Activated naive CD8-positive, alpha-beta T cell treated with anti-CD3 and anti-CD28 coated beads, Interleukin-2, amount 50 U/mL, for 16 hours (primary cell): ENCODE data around the gene GDAP2.
"Not testable (repeated sequence)": the region's sequence is repeated elsewhere in the genome, so short reads cannot be mapped to it uniquely, and the experiment has no call there.

ENCODE experiments used
- DNase-seq: peaks from one replicate; pipeline ENCODE4 v3.0.0-alpha.2; 2020; ENCODE audit warnings: low read depth, low spot score

Gene GDAP2, protein sequence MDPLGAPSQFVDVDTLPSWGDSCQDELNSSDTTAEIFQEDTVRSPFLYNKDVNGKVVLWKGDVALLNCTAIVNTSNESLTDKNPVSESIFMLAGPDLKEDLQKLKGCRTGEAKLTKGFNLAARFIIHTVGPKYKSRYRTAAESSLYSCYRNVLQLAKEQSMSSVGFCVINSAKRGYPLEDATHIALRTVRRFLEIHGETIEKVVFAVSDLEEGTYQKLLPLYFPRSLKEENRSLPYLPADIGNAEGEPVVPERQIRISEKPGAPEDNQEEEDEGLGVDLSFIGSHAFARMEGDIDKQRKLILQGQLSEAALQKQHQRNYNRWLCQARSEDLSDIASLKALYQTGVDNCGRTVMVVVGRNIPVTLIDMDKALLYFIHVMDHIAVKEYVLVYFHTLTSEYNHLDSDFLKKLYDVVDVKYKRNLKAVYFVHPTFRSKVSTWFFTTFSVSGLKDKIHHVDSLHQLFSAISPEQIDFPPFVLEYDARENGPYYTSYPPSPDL

DNA sequence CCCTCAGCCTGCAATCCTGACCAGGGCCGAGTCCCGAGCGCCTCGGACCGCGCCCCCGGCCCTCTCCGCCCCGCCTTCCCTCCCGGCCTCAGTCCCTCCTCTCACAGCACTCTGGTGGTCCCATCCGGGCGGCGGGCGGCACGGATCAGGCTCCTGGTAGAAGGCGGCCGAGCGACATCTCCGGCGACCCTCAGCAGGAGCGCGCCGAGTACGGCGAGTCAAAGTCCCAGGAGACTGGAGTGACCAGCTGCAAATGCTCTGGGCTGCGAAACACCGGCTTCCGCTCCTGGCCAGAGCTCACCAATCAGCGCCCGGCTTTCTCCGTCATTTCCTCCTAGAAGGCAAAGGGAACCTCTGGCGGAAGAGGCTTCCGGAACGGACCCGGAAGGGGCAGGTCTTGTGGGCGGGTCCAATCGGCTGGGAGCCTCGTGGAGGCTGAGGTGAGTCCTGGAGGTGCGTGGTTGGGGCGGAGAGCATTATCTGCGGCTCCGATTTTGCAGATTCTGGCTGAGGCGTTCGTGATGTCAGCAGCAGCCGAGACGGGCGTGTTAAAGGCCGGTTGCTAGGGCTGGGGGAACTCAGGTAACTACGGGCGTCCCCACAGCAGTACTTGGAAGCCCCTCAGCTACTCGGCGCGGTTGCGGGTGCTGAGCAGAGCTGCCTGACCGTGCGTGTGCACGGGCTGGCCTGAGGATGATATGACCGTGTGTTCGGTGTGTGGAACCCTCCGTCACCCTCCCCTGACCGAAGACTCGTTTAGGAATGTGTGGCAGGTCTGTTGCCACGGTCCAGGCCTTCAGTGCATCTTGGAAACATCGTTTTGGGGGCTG is at the start of gene GDAP2, which contains the start of gene WDR3:
TSS of gene GDAP2 (minus strand) at position 279 of the 830 bp plus-strand sequence. CDS start 9,264 bp downstream, outside the sequence.
TSS of gene WDR3 (plus strand) at position 397 of the 830 bp plus-strand sequence. CDS start 3,581 bp downstream, outside the sequence.
- DNase-seq = peak; percentile 92

DNA sequence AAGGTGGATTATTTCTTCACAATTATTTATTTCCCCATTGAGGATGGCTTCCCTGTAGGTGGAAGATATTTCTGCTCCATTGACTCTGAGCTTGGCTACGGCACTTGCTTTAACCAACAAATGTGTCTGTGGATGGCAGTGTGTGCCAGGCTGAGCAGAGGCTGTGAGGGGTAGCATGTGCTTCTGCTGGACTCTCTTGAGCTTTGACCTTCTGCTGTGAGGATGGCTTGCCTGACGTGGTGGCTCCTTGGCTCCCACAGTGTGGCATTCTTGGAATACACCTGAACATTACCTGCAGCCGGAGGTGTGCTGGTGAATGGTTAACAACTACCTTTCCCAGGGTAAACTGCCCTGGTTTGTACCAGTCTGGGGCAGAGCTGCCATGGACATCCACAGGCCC is 47.0 kb upstream of the GDAP2 start:
- DNase-seq = no peak

DNA sequence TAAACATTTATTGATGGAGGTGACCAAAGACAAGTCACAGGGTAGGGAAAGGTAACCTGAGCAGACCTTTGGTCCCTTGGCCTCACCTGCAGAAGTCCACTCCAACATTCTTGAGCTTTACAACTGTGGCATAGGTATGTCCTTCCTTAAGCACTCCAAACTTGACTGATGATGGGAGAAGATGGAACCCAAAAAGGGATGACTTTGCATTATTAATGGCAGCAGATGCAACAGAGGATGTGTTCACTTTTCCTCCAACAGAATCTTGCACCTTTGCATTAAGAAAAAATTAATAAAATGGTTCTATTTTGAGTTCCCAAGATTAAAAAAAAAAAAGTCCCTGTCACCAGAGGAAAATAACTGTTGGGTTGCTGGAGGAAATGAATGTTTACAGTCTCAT is 42.4 kb upstream of the GDAP2 start:
- DNase-seq = no peak

DNA sequence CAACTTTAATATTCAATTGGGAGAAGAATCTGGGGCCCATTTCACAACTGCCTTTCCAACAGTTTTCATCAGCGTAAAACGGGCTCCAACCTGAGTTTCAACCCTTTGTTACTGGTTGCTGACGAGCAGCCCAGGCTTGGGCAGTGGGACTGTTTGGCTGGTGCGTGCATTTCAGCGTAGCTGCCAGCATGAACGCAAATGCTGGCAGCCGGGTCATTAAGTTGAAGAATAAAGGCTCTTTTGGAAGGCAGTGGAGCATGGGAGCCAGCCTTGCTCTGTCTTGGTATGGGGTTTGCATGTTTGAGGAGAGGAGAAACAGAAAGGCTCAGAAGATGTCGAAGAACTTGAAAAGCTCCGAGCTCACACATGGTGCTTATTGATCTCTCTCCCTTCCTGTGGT is 40.8 kb upstream of the GDAP2 start:
- no peak for DNase-seq

DNA sequence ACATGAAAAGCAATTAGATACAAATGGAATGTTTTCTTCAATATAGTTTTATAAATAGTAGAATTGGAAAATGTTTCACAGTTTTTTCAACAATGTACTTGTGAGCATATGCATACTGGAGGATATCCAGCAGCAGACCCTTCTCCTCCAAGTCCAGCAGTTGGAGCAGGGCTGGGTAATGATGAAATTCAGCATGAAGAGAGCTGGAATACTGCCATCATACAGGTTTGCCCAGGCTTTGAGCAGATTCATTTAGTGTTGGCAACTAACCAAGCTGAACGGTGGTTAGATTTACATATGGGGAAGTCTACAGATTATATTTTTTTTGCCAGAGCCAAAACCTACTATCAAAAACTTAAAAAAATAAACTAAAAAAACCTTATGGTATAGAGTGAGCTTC is 38.5 kb upstream of the GDAP2 start:
- no peak for DNase-seq

DNA sequence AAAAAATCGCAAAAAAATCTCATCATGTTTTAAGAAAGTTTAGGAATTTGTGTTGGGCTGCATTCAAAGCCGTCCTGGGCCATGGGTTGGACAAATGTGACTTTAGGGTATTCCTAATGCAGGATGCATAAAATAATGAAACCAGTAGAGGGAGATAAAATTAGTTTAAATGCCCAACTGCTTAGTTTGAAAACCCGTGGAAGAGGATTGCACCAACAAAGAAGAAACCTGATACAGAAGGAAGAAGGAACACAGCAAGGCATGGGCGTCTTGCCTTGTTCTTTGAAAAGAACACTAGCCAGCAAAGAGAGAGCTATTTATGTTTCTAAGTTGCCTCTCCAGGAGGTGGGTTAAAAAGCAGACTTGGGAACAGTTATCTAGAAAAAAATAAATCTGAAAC is 38.1 kb upstream of the GDAP2 start:
- DNase-seq = no peak

DNA sequence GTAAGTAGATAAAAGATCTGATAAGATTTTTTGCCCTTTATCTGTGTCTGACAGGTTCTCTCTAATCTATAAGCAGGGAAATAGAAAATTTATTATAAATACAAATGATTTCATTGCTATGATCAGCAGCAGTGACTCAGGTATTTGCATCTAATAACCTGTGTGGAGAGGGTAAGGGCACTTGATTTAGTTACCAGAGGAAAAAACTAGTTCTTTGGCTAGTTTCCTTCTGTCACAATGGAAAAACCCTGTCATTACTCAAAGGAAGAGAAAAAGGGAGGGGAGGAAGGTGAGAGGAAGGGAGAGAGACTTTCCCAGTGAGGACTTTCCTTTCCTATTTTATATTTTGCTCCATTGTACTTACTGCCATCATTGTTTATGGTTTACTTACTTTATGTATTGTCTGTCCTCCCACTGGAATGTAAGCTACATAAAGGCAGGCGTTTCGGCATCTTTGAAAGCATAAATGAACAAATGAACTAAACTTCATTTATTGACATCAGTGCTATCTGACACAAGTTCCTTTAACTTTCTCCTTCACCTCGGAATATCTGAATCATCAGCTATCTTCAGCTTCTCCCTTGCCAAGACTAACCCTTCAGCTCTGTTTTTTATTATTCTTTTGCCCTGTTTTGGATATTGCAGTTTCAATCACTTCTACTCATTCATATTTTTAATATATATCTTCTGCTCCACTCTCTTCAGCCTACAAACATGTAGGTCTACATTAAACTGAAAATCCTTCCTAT is 35.0 kb upstream of the GDAP2 start:
- DNase-seq = no peak

DNA sequence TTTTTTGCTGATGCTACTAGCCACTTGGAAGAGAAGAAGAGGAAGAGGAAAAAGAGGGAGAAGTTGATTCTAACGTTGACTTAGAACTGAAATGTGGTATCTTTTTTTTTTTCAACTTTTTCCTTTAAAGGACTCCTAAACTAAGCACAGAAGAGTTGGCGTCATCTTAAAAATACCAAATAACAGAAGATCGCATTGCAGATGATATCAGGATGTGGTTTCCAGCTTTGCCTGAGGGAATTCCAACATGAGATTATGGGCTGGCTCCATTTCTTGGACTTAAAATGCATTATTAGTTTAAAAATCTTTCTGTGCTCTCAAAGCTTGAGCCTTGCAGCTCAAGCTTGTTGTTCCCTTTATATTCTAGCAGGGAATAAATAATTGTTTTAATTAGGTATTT is 29.9 kb upstream of the GDAP2 start:
- DNase-seq = no peak

DNA sequence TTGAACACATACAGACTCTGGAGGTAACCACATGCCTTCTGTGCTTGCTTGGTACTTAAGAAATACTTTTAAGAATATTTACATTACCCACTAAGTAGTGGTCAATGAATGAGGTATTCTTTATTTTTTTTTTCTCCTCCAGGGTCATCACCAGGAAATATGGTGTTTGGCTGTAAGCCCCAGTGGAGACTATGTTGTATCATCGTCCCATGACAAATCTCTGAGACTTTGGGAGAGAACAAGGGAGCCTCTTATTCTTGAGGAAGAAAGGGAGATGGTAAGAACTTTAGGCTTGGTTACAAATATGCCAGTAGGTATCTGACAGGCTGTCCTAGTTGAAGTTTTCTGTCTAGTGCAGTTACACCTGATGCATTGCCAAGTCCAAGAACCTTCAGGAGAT is 23.0 kb upstream of the GDAP2 start:
- DNase-seq = no peak

DNA sequence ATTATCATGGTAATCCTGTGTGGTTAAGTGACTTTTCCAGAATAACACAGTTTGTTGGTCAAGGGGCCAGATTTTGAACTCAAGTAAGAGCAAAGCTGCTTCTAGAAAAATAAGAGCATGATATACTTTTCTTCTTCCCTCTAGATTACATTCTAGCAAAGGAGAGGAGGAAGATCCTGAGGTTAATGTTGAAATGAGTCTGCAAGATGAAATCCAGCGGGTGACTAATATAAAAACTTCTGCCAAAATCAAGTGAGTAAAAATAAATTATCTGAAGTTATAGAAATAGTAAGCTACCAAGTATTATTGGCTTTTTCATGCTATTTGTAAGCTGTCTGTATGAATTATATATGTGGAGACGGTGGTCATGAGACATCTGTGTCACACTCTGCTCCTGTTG is 12.9 kb upstream of the GDAP2 start:
- DNase-seq = no peak

DNA sequence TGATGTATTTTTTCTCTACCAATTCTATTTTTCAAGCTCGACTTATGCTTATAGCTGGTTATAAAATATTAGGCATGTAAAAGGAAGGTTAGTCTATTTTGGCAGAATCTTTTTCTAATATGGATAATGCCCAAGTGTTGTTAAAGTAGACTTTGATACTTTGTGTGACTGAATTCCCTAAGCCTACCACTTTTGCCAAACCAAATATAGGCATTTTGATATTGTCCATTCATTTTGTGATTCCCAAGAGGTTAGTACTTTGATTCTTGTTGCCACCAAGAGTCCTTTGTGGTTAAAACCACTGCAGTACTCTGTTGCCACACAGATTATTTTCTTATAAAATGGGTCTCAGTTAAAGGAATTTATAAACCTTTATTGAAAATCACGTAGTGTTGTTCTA is 4.3 kb upstream of the GDAP2 start:
- DNase-seq = no peak

DNA sequence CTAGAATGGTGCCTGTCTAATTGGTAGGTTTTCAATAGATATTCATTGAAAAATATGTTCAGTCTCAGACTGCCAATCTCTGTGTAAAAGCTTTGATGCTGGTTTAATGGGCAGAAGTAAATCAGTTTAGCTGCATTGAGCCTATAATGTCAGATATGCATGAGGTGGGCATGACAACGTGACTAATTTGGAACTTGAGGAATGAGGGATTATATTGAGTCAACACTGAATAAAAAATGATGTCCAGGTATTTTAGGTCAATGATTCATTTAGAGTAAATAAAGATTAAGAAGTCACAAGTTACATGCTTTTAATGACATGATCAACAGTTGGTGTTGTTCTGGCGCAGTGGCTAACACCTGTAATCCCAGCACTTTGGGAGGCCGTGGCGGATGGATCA is 3.2 kb upstream of the GDAP2 start:
- DNase-seq = no peak

DNA sequence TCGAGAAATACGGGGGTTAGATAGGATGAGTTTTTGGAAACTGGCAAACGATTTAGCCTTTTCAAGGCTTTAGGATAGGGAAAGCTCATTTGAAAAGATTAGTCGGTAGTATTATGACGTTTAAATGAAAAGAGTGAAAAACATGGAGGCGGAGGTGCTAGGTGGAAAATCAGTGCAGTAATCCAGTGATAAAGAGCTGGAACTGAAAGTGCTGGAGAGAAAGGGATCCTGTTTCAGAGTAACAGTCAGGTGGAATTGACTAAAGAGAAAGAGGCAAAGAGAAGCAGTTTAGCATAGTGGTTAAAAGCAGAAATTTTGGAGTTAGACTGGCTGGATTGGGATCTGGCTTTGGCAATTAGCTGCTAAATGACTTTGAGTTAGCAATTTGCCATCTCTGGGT is 1.1 kb upstream of the GDAP2 start:
- no peak for DNase-seq

DNA sequence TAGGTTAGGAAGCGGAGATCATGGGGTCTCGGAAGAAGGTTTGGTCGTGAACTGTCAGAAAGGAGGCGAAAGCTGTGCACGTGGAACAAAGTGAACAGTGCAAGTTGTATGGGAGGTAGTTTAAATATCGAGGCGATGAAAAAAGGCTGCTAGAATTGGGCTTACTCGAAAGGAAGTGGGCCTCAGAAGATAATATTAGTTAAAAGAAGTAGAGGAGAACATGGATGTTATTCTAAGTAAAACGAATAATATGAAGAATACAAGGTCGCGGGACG is 689 bp upstream of the GDAP2 start:
- DNase-seq = no peak

DNA sequence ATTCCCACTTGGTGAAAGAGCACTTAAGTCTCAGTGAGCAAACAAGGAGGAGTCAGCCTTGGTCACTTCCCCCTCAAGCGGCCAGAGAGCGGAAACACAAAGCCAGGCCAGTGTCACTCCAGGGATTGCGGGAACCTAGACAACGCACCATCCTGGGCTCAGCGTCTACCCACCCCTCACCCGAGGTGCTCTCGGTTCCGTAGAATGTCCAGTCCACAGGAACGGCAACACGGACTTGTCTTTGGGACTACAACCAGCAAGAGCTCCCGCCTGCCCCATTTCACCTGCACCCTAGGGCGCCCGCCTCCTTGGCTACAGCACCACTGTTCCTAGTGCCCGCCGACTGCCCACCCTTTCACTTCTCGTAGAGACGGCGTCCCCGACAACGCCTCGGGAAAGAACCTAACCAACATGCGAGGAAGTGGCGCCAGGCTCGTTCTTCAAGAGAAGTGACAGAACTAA is 509 bp downstream of the GDAP2 start:
- DNase-seq = peak; percentile 1

DNA sequence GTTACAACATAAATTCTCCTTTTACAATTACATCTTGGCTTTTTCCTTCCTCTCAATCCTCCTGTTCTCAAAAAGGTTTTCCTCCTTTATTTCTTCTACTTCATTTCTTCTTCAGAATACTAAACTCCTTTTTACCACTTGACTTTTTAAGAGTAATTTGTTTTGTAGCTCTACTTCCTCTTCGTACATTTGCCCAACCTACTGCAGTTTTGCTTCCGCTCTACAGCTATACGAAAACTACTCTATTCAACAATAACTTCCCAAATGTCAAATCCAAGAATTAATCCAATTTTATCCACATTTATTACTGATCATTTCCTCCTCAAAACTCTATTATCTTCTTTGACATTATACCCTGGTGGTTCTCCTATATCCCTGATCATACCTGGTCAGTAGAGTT is 3.4 kb downstream of the GDAP2 start:
- no peak for DNase-seq

DNA sequence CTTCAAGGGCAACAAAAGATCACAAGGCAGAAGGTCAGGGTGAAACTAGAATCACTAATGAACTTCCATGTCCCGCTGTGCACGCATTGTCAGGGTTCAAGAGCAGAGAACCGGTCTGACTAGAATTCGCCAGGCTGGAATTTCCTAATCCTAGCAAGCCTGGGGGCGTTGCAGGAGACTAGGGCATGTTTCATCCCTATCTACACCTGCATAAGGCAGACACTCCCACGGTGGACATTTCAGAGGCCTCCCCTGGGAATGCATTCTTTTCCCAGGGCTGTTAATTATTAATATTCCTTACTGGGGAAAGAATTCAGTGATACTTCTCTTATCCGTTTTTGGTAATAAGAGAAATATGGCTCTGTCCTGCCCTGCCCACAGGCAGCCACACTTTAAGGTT is 6.7 kb downstream of the GDAP2 start:
- not testable (repeated sequence) for DNase-seq

DNA sequence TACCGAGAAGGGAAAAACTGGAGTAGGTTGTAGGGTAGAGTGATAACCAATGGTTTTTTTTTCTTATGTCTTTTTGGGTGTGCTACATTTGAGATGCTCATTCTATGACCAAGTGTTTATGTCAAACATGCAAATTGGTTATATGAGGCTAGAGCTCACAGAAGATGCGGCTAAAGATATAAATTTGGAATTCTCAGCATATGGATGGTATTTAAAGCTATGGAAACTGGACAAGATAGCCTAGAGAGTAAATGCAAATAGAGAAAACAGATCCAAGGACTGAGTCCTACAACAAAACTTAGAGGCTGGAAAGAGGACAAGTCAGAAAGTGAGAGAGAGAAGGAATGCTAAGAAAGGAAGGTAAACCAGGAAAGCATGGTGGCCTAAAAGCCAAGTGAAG is 7.4 kb downstream of the GDAP2 start:
- DNase-seq = no peak

DNA sequence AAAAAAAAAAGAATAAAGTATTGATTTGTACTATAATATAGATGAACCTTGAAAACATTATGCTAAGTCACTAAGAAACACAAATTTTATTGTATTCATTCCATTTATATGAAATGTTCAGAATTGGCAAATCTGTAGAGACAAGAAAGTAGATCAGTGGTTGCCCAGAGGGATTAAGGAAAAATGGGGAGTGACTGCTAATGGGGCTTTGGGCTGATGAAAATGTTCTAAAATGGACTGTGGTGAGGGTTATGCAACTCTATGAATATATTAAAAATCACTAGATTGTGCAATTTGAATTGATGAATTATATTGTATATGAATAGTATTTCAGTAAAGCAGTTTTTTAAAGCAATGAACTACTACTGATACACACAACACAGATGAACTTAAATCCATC is 10.0 kb downstream of the GDAP2 start:
- no peak for DNase-seq

DNA sequence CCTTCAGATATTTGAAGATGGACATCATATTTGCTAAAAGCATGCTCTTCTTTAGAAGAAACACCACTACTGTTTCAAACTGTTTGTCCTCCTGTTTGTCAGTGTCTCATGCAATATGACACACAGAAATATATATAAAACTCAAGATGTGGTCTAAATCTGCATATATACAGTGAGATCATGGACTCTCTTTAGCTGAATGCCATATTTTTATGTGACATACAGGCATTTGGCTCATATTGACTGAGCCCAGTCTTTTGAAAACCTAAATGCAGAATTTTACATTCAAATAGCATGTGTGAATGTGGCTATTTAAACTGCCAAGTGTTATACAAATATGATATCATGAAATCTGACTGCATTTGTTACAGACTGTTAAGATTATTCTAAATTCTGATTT is 18.4 kb downstream of the GDAP2 start:
- no peak for DNase-seq

DNA sequence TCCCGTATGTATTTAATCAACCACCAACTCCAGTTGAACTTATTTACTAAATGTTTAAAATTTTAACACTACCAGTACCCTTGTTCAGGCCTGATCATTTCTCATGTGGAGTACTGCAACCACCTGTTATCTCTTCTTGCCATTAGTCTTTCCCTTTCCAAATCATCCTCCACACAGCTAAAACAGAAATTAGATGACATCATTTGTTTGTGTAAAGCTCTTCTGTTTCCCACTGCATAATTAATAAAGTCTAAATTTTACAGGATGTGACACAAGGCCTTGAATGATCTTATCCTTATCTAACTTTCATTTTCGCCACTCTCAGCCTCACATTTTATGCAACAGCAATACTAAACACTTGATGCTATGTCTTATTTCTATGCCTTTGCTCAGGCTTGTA is 24.4 kb downstream of the GDAP2 start:
- no peak for DNase-seq

DNA sequence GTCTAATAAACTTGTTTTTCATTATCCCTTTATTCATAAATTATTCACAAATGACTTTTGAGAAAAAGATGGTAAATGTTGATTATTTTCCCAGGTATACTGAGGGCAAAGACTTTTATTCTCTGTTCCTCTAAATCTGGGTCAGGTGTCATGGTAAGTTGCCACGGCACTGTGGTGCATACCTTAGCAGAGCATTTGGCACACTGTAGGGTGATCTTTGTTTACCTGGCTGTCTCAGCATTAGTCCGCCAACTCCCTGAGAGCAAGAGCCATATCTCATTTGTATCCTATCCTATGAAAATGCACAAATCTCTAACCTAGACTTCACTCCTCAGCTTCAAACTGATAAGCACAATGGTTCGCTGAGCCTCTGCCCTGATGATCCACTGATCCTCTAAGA is 24.9 kb downstream of the GDAP2 start:
- DNase-seq = no peak
